Subcutaneous abdominal adipose tissue (tissue), 5 donors: ENCODE data around the gene PTPN12.
"Not testable (repeated sequence)": the region's sequence is repeated elsewhere in the genome, so short reads cannot be mapped to it uniquely, and the experiment has no call there.

Experiments
- H3K27ac ChIP-seq: one replicate; pipeline ENCODE4 v1.7.0; 2013; ENCODE audit warnings: low read depth, mild to moderate bottlenecking, inconsistent platforms, low read length, moderate library complexity
- H3K27me3 ChIP-seq, 5 donors: one replicate each; pipeline ENCODE4 v1.7.0; 2013; ENCODE audit warnings: low read length in 5 of 5, inconsistent platforms in 1 of 5; ENCODE audit not compliant: control insufficient read depth in 5 of 5, insufficient read depth in 4 of 5
- H3K36me3 ChIP-seq, 5 donors: one replicate each; pipeline ENCODE4 v1.7.0; 2013; ENCODE audit warnings: low read length in 5 of 5; ENCODE audit not compliant: control insufficient read depth in 5 of 5, insufficient read depth in 5 of 5
- H3K4me1 ChIP-seq, 5 donors: one replicate each; pipeline ENCODE4 v1.7.0; 2013; ENCODE audit warnings: low read length in 5 of 5, mild to moderate bottlenecking in 3 of 5, moderate library complexity in 1 of 5; ENCODE audit not compliant: control insufficient read depth in 5 of 5, insufficient read depth in 5 of 5
- H3K4me3 ChIP-seq, 5 donors: one replicate each; pipeline ENCODE4 v1.7.0; 2013; ENCODE audit warnings: low read length in 5 of 5, low read depth in 1 of 5
- H3K9ac ChIP-seq, 5 donors: one replicate each; pipeline ENCODE4 v1.7.0; 2013; ENCODE audit warnings: low read length in 5 of 5, mild to moderate bottlenecking in 4 of 5, moderate library complexity in 3 of 5
- H3K9me3 ChIP-seq, 5 donors: one replicate each; pipeline ENCODE4 v1.7.0; 2013; ENCODE audit warnings: low read length in 5 of 5; ENCODE audit not compliant: control insufficient read depth in 5 of 5
- donor health status: healthy.
- donor health status: healthy.
- donor health status: healthy.
- donor health status: healthy.
- donor health status: healthy.

The PTPN12 gene

GRCh38 chr7:77536413-77537135, 521 bp upstream of the PTPN12 start:
- Histone ChIP-seq H3K36me3 (no peaks in the 10 kb centered on the region), H3K9me3 (no peaks in the 10 kb centered on the region), H3K4me3 (peak overlapping the region; percentile 67 to 95 (median 88)), H3K4me1 (peaks cover 2 to 34% (median 24%) of the 10 kb centered on the region in 5 donors), H3K27me3 (no peaks in the 10 kb centered on the region), H3K27ac (peak overlapping the region; percentile 89), H3K9ac (peak overlapping the region; percentile 70 to 88 (median 80))

- H3K27me3 ChIP-seq: no peaks in the 10 kb centered on the region
- H3K9ac ChIP-seq: peak overlapping the region; percentile 90 to 100 (median 99)
- H3K4me3 ChIP-seq: peak overlapping the region; percentile 79 to 100 (median 98)
- no peaks in the 10 kb centered on the region for H3K9me3 ChIP-seq
- H3K27ac ChIP-seq: peak overlapping the region; percentile 100
- peaks cover 2 to 42% (median 36%) of the 10 kb centered on the region in 5 donors for H3K4me1 ChIP-seq
- H3K36me3 ChIP-seq: peaks cover 0 to 2% (median 0%) of the 10 kb centered on the region in 5 donors
Measured at GRCh38 chr7:77537778-77538280, 734 bp downstream of the PTPN12 start.

GRCh38 chr7:77538281-77539212, 1.5 kb downstream of the PTPN12 start:
- peak overlapping the region; percentile 90 to 100 (median 99) for H3K9ac ChIP-seq
- no peaks in the 10 kb centered on the region for H3K27me3 ChIP-seq
- H3K36me3 ChIP-seq: peaks cover 0 to 2% (median 0%) of the 10 kb centered on the region in 5 donors
- H3K4me1 ChIP-seq: peaks cover 2 to 42% (median 36%) of the 10 kb centered on the region in 5 donors
- H3K4me3 ChIP-seq: peak overlapping the region; percentile 79 to 100 (median 98)
- H3K27ac ChIP-seq: peak overlapping the region; percentile 100
- no peaks in the 10 kb centered on the region for H3K9me3 ChIP-seq

- peaks cover 2 to 48% (median 40%) of the 10 kb centered on the region in 5 donors for H3K4me1 ChIP-seq
- H3K27ac ChIP-seq: peak overlapping the region; percentile 100
- H3K36me3 ChIP-seq: peaks cover 0 to 2% (median 0%) of the 10 kb centered on the region in 5 donors
- H3K9me3 ChIP-seq: no peaks in the 10 kb centered on the region
- H3K27me3 ChIP-seq: no peaks in the 10 kb centered on the region
- no peak overlapping the region for H3K4me3 ChIP-seq
- H3K9ac ChIP-seq: no peak overlapping the region
Measured at GRCh38 chr7:77540402-77540822, 3.3 kb downstream of the PTPN12 start.

- not testable (repeated sequence) for H3K27ac ChIP-seq, H3K9ac ChIP-seq, H3K4me3 ChIP-seq, H3K27me3 ChIP-seq, H3K36me3 ChIP-seq, H3K9me3 ChIP-seq
- peaks cover 2 to 46% (median 38%) of the 10 kb centered on the region in 5 donors for H3K4me1 ChIP-seq
Measured at GRCh38 chr7:77540993-77541392, 3.9 kb downstream of the PTPN12 start.

- Histone ChIP-seq H3K27me3 (no peaks in the 10 kb centered on the region), H3K36me3 (peaks cover 0 to 2% (median 0%) of the 10 kb centered on the region in 5 donors), H3K4me1 (peaks cover 2 to 47% (median 32%) of the 10 kb centered on the region in 5 donors), H3K9me3 (no peaks in the 10 kb centered on the region), H3K27ac (no peak overlapping the region), H3K9ac (no peak overlapping the region), H3K4me3 (no peak overlapping the region)
Measured at GRCh38 chr7:77542409-77542808, 5.3 kb downstream of the PTPN12 start.

- Histone ChIP-seq H3K9ac (no peak overlapping the region), H3K4me1 (peaks cover 2 to 50% (median 32%) of the 10 kb centered on the region in 5 donors), H3K27me3 (no peaks in the 10 kb centered on the region)
Measured at GRCh38 chr7:77542895-77543294, 5.8 kb downstream of the PTPN12 start.

GRCh38 chr7:77543910-77544309, 6.8 kb downstream of the PTPN12 start:
- Histone ChIP-seq H3K4me1 (peaks cover 2 to 60% (median 38%) of the 10 kb centered on the region in 5 donors), H3K36me3 (peaks cover 0 to 2% (median 0%) of the 10 kb centered on the region in 5 donors), H3K9me3 (no peaks in the 10 kb centered on the region), H3K27me3 (no peaks in the 10 kb centered on the region), H3K27ac (no peak overlapping the region), H3K9ac (no peak overlapping the region), H3K4me3 (no peak overlapping the region)

More at GRCh38 chr7:77542895-77543294, 5.8 kb downstream of the PTPN12 start:
- Histone ChIP-seq H3K27ac (no peak overlapping the region), H3K36me3 (peaks cover 0 to 2% (median 0%) of the 10 kb centered on the region in 5 donors), H3K4me3 (no peak overlapping the region), H3K9me3 (no peaks in the 10 kb centered on the region)

GRCh38 chr7:77544518-77544917, 7.4 kb downstream of the PTPN12 start:
- no peak overlapping the region for H3K27ac ChIP-seq
- peaks cover 0 to 2% (median 0%) of the 10 kb centered on the region in 5 donors for H3K36me3 ChIP-seq
- peaks cover 2 to 63% (median 34%) of the 10 kb centered on the region in 5 donors for H3K4me1 ChIP-seq
- H3K9me3 ChIP-seq: no peaks in the 10 kb centered on the region
- no peak overlapping the region for H3K9ac ChIP-seq
- H3K27me3 ChIP-seq: no peaks in the 10 kb centered on the region
- no peak overlapping the region for H3K4me3 ChIP-seq
